ENCODE data around the gene F2R.

DNA sequence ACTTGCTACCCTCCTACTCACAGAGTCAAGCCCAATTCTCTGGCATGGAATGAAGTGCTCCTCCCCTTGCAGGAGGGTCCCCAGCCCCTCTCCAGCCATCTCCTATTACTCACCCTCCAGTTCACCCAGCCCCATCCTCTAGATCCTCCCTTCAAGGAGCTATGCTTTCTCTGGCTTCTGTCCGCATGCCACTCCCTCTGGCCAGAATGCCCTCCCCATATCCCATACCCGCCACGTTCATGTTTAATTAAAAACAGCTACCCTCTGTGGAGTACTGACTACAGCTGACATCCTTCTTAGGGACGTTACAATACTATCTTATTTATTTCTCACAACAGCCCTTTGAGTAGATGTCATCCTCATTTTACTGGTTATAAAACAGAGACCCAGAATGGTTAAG, 3.0 kb downstream of the F2R start:
- TF ChIP-seq CTCF (IDR thresholded peaks at IDR 0.05 in 8 of 11, conservative IDR thresholded peaks at IDR 0.05 in 3 of 11) = no peak
- no peak for TF ChIP-seq POLR2AphosphoS5 (IDR thresholded peaks at IDR 0.05)
